Smooth muscle cell (in vitro differentiated cells): ENCODE data around the gene TBC1D22A. TPM values are rescaled to one million over a fixed set of nuclear protein-coding genes. Genes with fewer than 3 reads are reported as not detected.

Source experiments
- DNase-seq: peaks from one replicate; lab custom pipeline; 2025; ENCODE audit not compliant: unreplicated experiment; lab: John Stamatoyannopoulos, UW
- H2AFZ ChIP-seq: fragments of 200-600 bp; sonication (generic); 2 replicates; pipeline ENCODE4 v1.6.0; 2016; ENCODE audit warnings: antibody characterized with exemption, low read depth, mild to moderate bottlenecking
- H3F3A ChIP-seq: fragments of 200-600 bp; sonication (generic); 2 replicates; pipeline ENCODE4 v1.6.0; 2017; ENCODE audit warnings: antibody characterized with exemption, low read depth
- H3K27ac ChIP-seq: fragments of 200-600 bp; sonication (generic); 2 replicates; pipeline ENCODE4 v1.5.1; 2016; ENCODE audit warnings: low read depth, mild to moderate bottlenecking
- H3K27me3 ChIP-seq: fragments of 200-600 bp; sonication (generic); 2 replicates; pipeline ENCODE4 v1.6.1; 2016; ENCODE audit warnings: low read depth, mild to moderate bottlenecking
- H3K36me3 ChIP-seq: fragments of 200-600 bp; sonication (generic); 2 replicates; pipeline ENCODE4 v1.5.1; 2016; ENCODE audit warnings: low read depth
- H3K4me1 ChIP-seq: fragments of 200-600 bp; sonication (generic); 2 replicates; pipeline ENCODE4 v1.5.1; 2016; ENCODE audit warnings: low read depth
- H3K4me2 ChIP-seq: fragments of 200-600 bp; sonication (generic); 2 replicates; pipeline ENCODE4 v1.6.0; 2016; ENCODE audit warnings: mild to moderate bottlenecking
- H3K4me3 ChIP-seq: fragments of 200-600 bp; sonication (generic); 2 replicates; pipeline ENCODE4 v1.5.1; 2016; ENCODE audit warnings: mild to moderate bottlenecking
- H3K79me2 ChIP-seq: fragments of 200-600 bp; sonication (generic); 2 replicates; pipeline ENCODE4 v1.6.0; 2016; ENCODE audit warnings: low read depth, mild to moderate bottlenecking
- H3K9ac ChIP-seq: fragments of 200-600 bp; sonication (generic); 2 replicates; pipeline ENCODE4 v1.6.0; 2016; ENCODE audit warnings: low read depth
- H3K9me3 ChIP-seq: fragments of 200-600 bp; sonication (generic); replicated peaks from 2 replicates; pipeline ENCODE4 v1.5.1; 2016; ENCODE audit warnings: low read depth
- H4K20me1 ChIP-seq: fragments of 200-600 bp; sonication (generic); 2 replicates; pipeline ENCODE4 v1.6.0; 2016; ENCODE audit warnings: low read depth
- CTCF ChIP-seq: fragments of 200-600 bp; sonication (generic); IDR thresholded peaks from 2 replicates; pipeline ENCODE4 v1.5.1; 2017; ENCODE audit warnings: borderline replicate concordance, mild to moderate bottlenecking, antibody characterized with exemption; ENCODE audit not compliant: insufficient read depth, poor library complexity, severe bottlenecking
- WGBS: methylation state at CpG from one replicate; pipeline ENCODE4 v1.1.7; 2016; ENCODE audit warnings: low lambda C conversion rate; 5-methylcytosine and 5-hydroxymethylcytosine counted together
- polyA plus RNA-seq: library from polyadenylated mRNA; unstranded; fragments of >200 nt; fragmentation: Nextera tagmentation; extraction: Ambion mirVana; gene quantifications from 2 replicates; pipeline ENCODE4 v1.2.1, GENCODE V29; 2016
- total RNA-seq: library from RNA; depleted of rRNA; stranded (reverse); fragments of >200 nt; gene quantifications from 2 replicates; pipeline ENCODE4 v1.2.3, GENCODE V29; 2014

TBC1D22A gene
- total and polyA plus RNA-seq, 2 experiments from 2014 or later, result 12.5 to 14.4 TPM

- Histone ChIP-seq H4K20me1 (peaks cover 74% of the 10 kb centered on the region), H3K4me1 (no peaks in the 10 kb centered on the region), H3K27ac (no peak overlapping the region), H3K79me2 (no peaks in the 10 kb centered on the region), H3F3A (no peaks in the 10 kb centered on the region), H3K36me3 (no peaks in the 10 kb centered on the region), H3K4me2 (no peak overlapping the region), H3K27me3 (no peaks in the 10 kb centered on the region), H3K4me3 (no peak overlapping the region), H3K9ac (no peak overlapping the region), H2AFZ (no peak overlapping the region), H3K9me3 (no peaks in the 10 kb centered on the region)
- TF ChIP-seq CTCF, result no peak
- 97% methylated on average over 15 of the region's 15 CpGs for WGBS
- no peak for DNase-seq
Measured at GRCh38 chr22:46801331-46801811, 38.9 kb downstream of the TBC1D22A start.

GRCh38 chr22:46801826-46802607 is 39.6 kb downstream of the TBC1D22A start:
- H3K4me3 ChIP-seq, result no peak overlapping the region
- no peak overlapping the region for H3K4me2 ChIP-seq
- H3K27ac ChIP-seq, result no peak overlapping the region
- no peaks in the 10 kb centered on the region for H3K4me1 ChIP-seq
- H3F3A ChIP-seq, result no peaks in the 10 kb centered on the region
- peaks cover 78% of the 10 kb centered on the region for H4K20me1 ChIP-seq
- no peak for TF ChIP-seq CTCF
- no peaks in the 10 kb centered on the region for H3K27me3 ChIP-seq
- H3K9ac ChIP-seq, result no peak overlapping the region
- H3K79me2 ChIP-seq, result no peaks in the 10 kb centered on the region
- no peaks in the 10 kb centered on the region for H3K9me3 ChIP-seq
- no peak overlapping the region for H2AFZ ChIP-seq
- DNase-seq, result no peak
- H3K36me3 ChIP-seq, result no peaks in the 10 kb centered on the region
- 94% methylated on average over 20 of the region's 20 CpGs for WGBS

- no peak overlapping the region for H2AFZ ChIP-seq
- no peaks in the 10 kb centered on the region for H3K36me3 ChIP-seq
- H3K27me3 ChIP-seq, result no peaks in the 10 kb centered on the region
- H3K79me2 ChIP-seq, result no peaks in the 10 kb centered on the region
- H3F3A ChIP-seq, result no peaks in the 10 kb centered on the region
- no peak overlapping the region for H3K4me2 ChIP-seq
- no peak overlapping the region for H3K27ac ChIP-seq
- H3K9ac ChIP-seq, result no peak overlapping the region
- TF ChIP-seq CTCF, result no peak
- H3K4me3 ChIP-seq, result no peak overlapping the region
- H3K4me1 ChIP-seq, result no peaks in the 10 kb centered on the region
- H4K20me1 ChIP-seq, result peaks cover 82% of the 10 kb centered on the region
- H3K9me3 ChIP-seq, result no peaks in the 10 kb centered on the region
- 96% methylated on average over 9 of the region's 13 CpGs for WGBS
- no peak for DNase-seq
Measured at GRCh38 chr22:46802608-46803027, 40.2 kb downstream of the TBC1D22A start.
